ENCODE measurements around the gene MRAP2. TPM values are rescaled to one million over a fixed set of nuclear protein-coding genes. Genes with fewer than 3 reads are reported as not detected.
"Not testable (repeated sequence)": the region's sequence is repeated elsewhere in the genome, so short reads cannot be mapped to it uniquely, and the experiment has no call there.

Gene MRAP2
- total and polyA plus RNA-seq, 11 donors = 0.12 to 0.28 (median 0.23) TPM; not detected in 6

DNA sequence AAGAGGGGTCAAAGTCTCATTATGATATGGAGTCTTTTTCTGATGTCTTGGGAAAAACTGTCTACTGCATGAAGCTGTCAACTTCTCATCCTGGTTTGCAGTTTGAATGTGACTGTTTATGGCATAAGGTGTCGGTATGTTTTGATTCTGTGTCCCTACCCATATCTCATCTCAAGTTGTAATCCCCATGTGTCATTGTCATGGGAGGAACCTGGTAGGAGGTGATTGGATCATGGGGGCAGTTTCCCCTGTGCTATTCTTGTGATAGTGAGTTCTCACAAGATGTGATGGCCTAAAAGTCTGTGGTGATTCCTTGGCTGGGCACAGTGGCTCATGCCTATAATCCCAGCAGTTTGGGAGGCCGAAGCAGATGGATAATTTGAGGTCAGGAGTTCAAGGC lies 47.6 kb downstream of the MRAP2 start:
- 89 to 93% (median 92%) methylated on average over 2 of the region's 2 CpGs for WGBS, 4 donors
- Histone ChIP-seq H3K27me3 (no peaks in the 10 kb centered on the region), H3K36me3 (no peaks in the 10 kb centered on the region), H3K27ac (no peak overlapping the region), H3K4me1 (no peaks in the 10 kb centered on the region), H3K4me3 (no peak overlapping the region), H3K9me3 (no peaks in the 10 kb centered on the region)
- intact Hi-C loops (cut with DNase I) = no loop called here
- TF ChIP-seq POLR2A (IDR thresholded peaks at IDR 0.05) (no peak), CTCF (IDR thresholded peaks at IDR 0.05) (no peak)
- ATAC-seq = no peak
- DNase-seq = no peak

GRCh38 chr6:84082689-84083265 lies 49.2 kb downstream of the MRAP2 start:
- no peaks in the 10 kb centered on the region for H3K27me3 ChIP-seq
- DNase-seq = no peak
- H3K27ac ChIP-seq = no peak overlapping the region
- intact Hi-C loops (cut with DNase I) = no loop called here
- no peaks in the 10 kb centered on the region for H3K36me3 ChIP-seq
- no peak for ATAC-seq
- H3K4me3 ChIP-seq = no peak overlapping the region
- 29 to 35% (median 33%) methylated on average over 11 of the region's 11 CpGs for WGBS, 4 donors
- H3K9me3 ChIP-seq = no peaks in the 10 kb centered on the region
- H3K4me1 ChIP-seq = no peaks in the 10 kb centered on the region
- TF ChIP-seq POLR2A (IDR thresholded peaks at IDR 0.05) (no peak), CTCF (IDR thresholded peaks at IDR 0.05) (no peak)

GRCh38 chr6:84084705-84085104 lies 51.1 kb downstream of the MRAP2 start:
- H3K4me3 ChIP-seq; intact Hi-C loops (cut with DNase I): not testable (repeated sequence)

GRCh38 chr6:84086056-84086455 lies 52.5 kb downstream of the MRAP2 start:
- H3K27ac ChIP-seq = no peak overlapping the region
- no peak overlapping the region for H3K4me3 ChIP-seq
- ATAC-seq = no peak
- DNase-seq = no peak
- 82 to 98% (median 88%) methylated on average over 1 of the region's 1 CpG for WGBS, 4 donors
- no peaks in the 10 kb centered on the region for H3K36me3 ChIP-seq
- no peaks in the 10 kb centered on the region for H3K9me3 ChIP-seq
- H3K27me3 ChIP-seq = no peaks in the 10 kb centered on the region
- no peaks in the 10 kb centered on the region for H3K4me1 ChIP-seq
- intact Hi-C loops (cut with DNase I) = no loop called here
- TF ChIP-seq CTCF (IDR thresholded peaks at IDR 0.05) (no peak), POLR2A (IDR thresholded peaks at IDR 0.05) (no peak)

More at GRCh38 chr6:84084705-84085104, 51.1 kb downstream of the MRAP2 start:
- not testable (repeated sequence) for H3K27ac ChIP-seq, ATAC-seq, DNase-seq, H3K36me3 ChIP-seq, H3K27me3 ChIP-seq, H3K4me1 ChIP-seq, H3K9me3 ChIP-seq
